Hepatocyte (in vitro differentiated cells): ENCODE measurements around the gene GRID1.

Source experiments
- CTCF ChIP-seq: fragments of 200-600 bp; sonication (generic); IDR thresholded peaks from 2 replicates; pipeline ENCODE4 v1.5.1; 2016; ENCODE audit warnings: antibody characterized with exemption, mild to moderate bottlenecking; ENCODE audit not compliant: poor library complexity
- EZH2phosphoT487 ChIP-seq: fragments of 200-600 bp; sonication (generic); IDR thresholded peaks from one replicate; pipeline ENCODE4 v1.6.1; 2018; ENCODE audit warnings: antibody characterized with exemption, mild to moderate bottlenecking, low read depth, moderate library complexity; ENCODE audit not compliant: unreplicated experiment, severe bottlenecking

GRCh38 chr10:85719408-85719807 is 647.2 kb downstream of the GRID1 start:
- TF ChIP-seq CTCF = no peak
- no peak for TF ChIP-seq EZH2phosphoT487
